ENCODE data around the gene SLC25A40. TPM values are rescaled to one million over a fixed set of nuclear protein-coding genes. Genes with fewer than 3 reads are reported as not detected.
"Not testable (repeated sequence)": the region's sequence is repeated elsewhere in the genome, so short reads cannot be mapped to it uniquely, and the experiment has no call there.

The SLC25A40 gene
- total RNA-seq, 1 donor from 2014 or later, result 4.0 TPM

DNA sequence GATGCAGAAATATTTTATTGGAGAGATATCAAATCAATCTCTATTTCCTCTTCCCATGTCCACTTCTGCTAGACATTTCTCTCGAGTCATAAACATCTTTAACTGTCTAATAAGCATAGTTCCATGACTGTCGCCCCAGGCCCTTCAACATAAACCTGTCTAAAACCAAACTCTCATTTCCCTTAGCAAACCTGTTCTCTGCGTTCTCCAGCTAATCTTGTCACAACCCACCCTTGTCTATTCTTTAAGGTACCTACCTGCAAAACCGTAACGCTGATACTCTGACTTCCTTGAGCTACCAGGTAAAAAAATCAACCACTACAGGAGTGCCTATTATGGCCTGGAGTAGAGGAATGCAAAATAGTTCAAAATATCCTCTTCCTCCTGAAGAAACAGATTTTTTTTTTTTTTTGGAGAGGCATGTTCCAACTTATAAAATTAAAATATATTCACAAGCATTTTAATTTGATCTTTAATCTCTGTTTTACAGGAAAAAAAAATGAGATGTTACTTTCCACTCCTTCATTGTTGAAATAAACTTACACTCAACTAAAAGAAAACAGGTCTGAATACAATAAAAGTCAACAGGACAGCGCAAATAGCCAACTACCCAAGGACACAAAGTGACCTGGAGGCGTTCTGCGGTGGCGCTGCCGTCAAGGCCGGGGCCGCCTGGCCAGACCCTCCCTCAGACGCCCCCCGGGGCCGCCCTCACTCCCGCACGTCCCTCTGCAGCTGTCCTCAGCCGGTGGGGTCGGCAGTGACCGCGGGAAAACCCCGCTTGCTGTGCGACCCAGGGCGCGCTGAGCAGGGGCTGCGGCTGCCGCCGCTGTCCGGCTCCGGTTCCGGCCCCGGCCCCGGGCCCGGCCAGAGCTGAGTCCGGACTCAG, 765 bp downstream of the SLC25A40 start:
- DNase-seq (ENCODE audit: low spot score in 2 of 2), result no peak

DNA sequence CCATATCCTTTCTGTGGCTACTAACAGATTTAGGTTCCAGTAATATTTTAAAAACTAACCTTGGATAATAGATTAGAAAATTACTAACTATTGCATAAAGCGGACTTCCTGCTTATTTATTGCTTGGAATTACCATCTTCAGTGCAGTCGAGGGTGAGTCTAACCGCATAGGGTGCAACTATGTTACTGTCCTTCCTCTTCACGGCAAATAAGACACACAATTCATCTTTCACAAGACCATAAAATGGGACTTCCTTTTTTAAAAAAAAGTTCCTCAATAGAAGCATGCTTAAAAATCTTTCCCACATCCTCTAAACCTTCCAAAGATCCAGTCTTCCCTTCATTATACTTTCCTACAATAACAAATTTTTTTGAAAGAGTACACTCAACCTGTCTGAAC, 2.1 kb downstream of the SLC25A40 start:
- H3K4me3 ChIP-seq, result no peak overlapping the region
- intact Hi-C loops (cut with DNase I), result loop anchor here (10.0 kb wide), 3 partner anchors 369 to 939 kb away; no protein-coding TSS in a partner anchor
- H3K27me3 ChIP-seq, result no peaks in the 10 kb centered on the region
- TF ChIP-seq, protein P1, sequence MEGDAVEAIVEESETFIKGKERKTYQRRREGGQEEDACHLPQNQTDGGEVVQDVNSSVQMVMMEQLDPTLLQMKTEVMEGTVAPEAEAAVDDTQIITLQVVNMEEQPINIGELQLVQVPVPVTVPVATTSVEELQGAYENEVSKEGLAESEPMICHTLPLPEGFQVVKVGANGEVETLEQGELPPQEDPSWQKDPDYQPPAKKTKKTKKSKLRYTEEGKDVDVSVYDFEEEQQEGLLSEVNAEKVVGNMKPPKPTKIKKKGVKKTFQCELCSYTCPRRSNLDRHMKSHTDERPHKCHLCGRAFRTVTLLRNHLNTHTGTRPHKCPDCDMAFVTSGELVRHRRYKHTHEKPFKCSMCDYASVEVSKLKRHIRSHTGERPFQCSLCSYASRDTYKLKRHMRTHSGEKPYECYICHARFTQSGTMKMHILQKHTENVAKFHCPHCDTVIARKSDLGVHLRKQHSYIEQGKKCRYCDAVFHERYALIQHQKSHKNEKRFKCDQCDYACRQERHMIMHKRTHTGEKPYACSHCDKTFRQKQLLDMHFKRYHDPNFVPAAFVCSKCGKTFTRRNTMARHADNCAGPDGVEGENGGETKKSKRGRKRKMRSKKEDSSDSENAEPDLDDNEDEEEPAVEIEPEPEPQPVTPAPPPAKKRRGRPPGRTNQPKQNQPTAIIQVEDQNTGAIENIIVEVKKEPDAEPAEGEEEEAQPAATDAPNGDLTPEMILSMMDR (IDR thresholded peaks at IDR 0.05), result no peak
- H3K27ac ChIP-seq, result peak overlapping the region; percentile 31 to 91
- peaks cover 0 to 12% of the 10 kb centered on the region in 2 donors for H3K9me3 ChIP-seq
- no peaks in the 10 kb centered on the region for H3K36me3 ChIP-seq
- H3K4me1 ChIP-seq, result peaks cover 0 to 4% of the 10 kb centered on the region in 2 donors
- no peak for DNase-seq (ENCODE audit: low spot score in 2 of 2)

More for the DNA sequence above, 765 bp downstream of the SLC25A40 start:
- intact Hi-C loops (cut with DNase I), result loop anchor here (2.0 to 10.0 kb wide), 8 partner anchors 59 to 941 kb away; partner anchors contain the start of genes ADAM22, CROT, DMTF1 and RUNDC3B
- no peaks in the 10 kb centered on the region for H3K27me3 ChIP-seq
- H3K4me3 ChIP-seq, result peak overlapping the region; percentile 63 to 76
- TF ChIP-seq, protein P1 (IDR thresholded peaks at IDR 0.05), result no peak
- H3K9me3 ChIP-seq, result peaks cover 0 to 11% of the 10 kb centered on the region in 2 donors
- H3K27ac ChIP-seq, result peak overlapping the region; percentile 90 to 91
- H3K36me3 ChIP-seq, result no peaks in the 10 kb centered on the region
- H3K4me1 ChIP-seq, result peaks cover 0 to 4% of the 10 kb centered on the region in 2 donors

DNA sequence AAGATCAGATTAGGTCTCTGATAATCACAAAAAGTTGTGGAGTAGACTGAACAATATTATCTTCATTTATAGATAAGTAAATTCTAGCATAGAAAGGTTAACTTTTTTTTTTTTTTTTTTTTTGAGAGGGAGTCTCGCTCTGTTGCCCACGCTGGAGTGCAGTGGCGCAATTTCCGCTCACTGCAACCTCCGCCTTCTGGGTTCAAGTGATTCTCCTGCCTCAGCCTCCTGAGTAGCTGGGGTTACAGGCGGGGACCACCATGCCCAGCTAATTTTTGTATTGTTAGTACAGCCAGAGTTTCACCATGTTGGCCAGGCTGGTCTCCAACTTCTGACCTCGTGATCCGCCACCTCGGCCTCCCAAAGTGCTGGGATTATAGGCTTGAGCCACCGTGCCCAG, 2.8 kb downstream of the SLC25A40 start:
- H3K4me3 ChIP-seq; H3K36me3 ChIP-seq; H3K4me1 ChIP-seq; DNase-seq (ENCODE audit: low spot score in 2 of 2); H3K27me3 ChIP-seq; H3K27ac ChIP-seq: not testable (repeated sequence)
- intact Hi-C loops (cut with DNase I), result loop anchor here (10.0 kb wide), 3 partner anchors 369 to 939 kb away; no protein-coding TSS in a partner anchor
- peaks cover 0 to 12% of the 10 kb centered on the region in 2 donors for H3K9me3 ChIP-seq

DNA sequence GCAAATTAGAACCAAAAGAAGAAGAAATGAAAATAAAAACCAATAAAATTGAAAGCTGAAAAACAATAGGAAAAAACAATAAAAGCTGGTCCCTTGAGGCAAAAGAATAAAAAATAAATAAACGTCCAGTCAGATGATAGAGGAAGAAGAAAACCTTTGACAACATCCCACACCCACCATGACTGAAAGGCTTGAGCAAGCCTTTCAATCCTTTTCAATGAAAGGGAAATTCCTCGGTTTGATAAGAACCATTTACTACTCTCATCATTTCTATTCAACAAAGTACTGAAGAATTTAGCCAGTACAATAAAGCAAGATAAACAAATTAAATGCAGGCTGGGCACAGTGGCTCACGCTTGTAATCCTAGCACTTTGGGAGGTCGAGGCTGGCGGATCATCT, 3.8 kb downstream of the SLC25A40 start:
- Histone ChIP-seq H3K27me3 (no peaks in the 10 kb centered on the region), H3K36me3 (no peaks in the 10 kb centered on the region), H3K27ac (no peak overlapping the region), H3K4me1 (no peaks in the 10 kb centered on the region), H3K4me3 (no peak overlapping the region), H3K9me3 (peaks cover 0 to 15% of the 10 kb centered on the region in 2 donors)
- intact Hi-C loops (cut with DNase I), result loop anchor here (10.0 kb wide), 3 partner anchors 368 to 938 kb away; no protein-coding TSS in a partner anchor
- no peak for DNase-seq (ENCODE audit: low spot score in 2 of 2)
- TF ChIP-seq, protein P1 (IDR thresholded peaks at IDR 0.05), result no peak

DNA sequence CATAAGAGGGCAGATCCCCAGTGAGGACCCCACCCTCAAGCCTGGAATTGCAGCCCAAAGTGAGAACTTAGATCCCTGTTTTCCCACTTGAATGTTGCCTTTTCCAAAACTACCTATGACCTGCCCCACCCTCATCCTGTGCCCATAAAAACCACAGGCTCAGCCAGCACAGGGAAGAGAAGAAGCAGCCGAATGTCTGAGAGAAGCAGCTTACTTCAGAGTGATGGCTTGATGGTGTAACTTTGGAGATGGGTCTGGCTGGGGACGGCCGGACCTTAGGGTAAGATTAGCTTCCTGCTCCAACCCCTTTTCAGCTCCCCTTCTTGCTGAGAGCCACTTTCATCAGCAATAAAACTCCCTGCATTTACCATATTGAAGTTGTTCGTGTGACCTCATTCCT, 5.7 kb downstream of the SLC25A40 start:
- DNase-seq (ENCODE audit: low spot score in 2 of 2), result no peak
- Histone ChIP-seq H3K36me3 (peaks cover 0 to 8% of the 10 kb centered on the region in 2 donors), H3K4me1 (no peaks in the 10 kb centered on the region), H3K27me3 (no peaks in the 10 kb centered on the region), H3K4me3 (no peak overlapping the region), H3K27ac (no peak overlapping the region), H3K9me3 (peaks cover 12 to 31% of the 10 kb centered on the region in 2 donors)
- TF ChIP-seq, protein P1 (IDR thresholded peaks at IDR 0.05), result no peak
- intact Hi-C loops (cut with DNase I), result loop anchor here (10.0 kb wide), 3 partner anchors 366 to 936 kb away; no protein-coding TSS in a partner anchor

DNA sequence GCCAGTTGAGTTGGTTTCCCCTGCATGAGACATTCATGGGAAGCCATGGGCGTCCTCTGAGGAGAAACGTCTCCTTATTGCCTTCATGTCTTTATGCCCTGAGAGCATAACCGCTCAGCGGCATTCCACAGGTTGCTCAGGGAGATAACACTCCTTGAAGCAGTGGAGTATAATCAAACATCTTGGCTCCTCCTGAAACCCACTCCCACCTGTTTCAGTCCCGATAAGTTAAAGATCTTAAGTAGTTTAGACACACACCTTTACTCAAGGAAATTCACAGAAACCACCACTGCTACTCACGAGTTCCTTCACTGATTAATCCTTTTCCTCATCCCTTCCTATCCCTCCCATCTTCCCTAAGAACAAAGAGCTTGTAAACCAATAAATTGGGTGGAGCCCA, 9.6 kb downstream of the SLC25A40 start:
- H3K27ac ChIP-seq; intact Hi-C loops (cut with DNase I); H3K4me3 ChIP-seq; DNase-seq (ENCODE audit: low spot score in 2 of 2); H3K36me3 ChIP-seq; H3K27me3 ChIP-seq; H3K4me1 ChIP-seq: not testable (repeated sequence)
- H3K9me3 ChIP-seq, result peaks cover 14 to 28% of the 10 kb centered on the region in 2 donors

All from ascending aorta (tissue), 2 donors.